H1 (cell line): ENCODE data around the gene MAGIX.

Experiments used
- ATF3 ChIP-seq: IDR thresholded peaks from 2 replicates; pipeline ENCODE4 v1.6.1; 2011; ENCODE audit warnings: low read depth, mild to moderate bottlenecking, low read length; ENCODE audit not compliant: insufficient read depth
- CEBPB ChIP-seq: IDR thresholded peaks from 2 replicates; pipeline ENCODE4 v1.6.1; 2012; ENCODE audit warnings: low read depth, low read length
- CHD2 ChIP-seq: IDR thresholded peaks from 2 replicates; pipeline ENCODE4 v1.6.1; 2012; ENCODE audit warnings: low read length, improper control_type of control experiment
- CTBP2 ChIP-seq: IDR thresholded peaks from 2 replicates; pipeline ENCODE4 v1.7.0; 2011; ENCODE audit warnings: borderline replicate concordance, mild to moderate bottlenecking, moderate library complexity, mixed read lengths, low read length; ENCODE audit not compliant: insufficient read depth, insufficient read length
- CTCF ChIP-seq, 3 experiments: IDR thresholded peaks; 1 replicate in 2 of 3; 2 replicates in 1 of 3; pipeline versions ENCODE4 v1.5.1 to v1.6.1; 2011; ENCODE audit warnings: low read length in 3 of 3, mild to moderate bottlenecking in 3 of 3, inconsistent platforms in 2 of 3, low read depth in 1 of 3, moderate library complexity in 1 of 3; ENCODE audit not compliant: insufficient read depth in 1 of 3; ENCODE audit errors: control extremely low read depth in 1 of 3
- EZH2 ChIP-seq: fragments of 200-600 bp; sonication (generic); IDR thresholded peaks from 2 replicates; pipeline ENCODE4 v1.7.1; 2012; ENCODE audit warnings: low read depth, mild to moderate bottlenecking, moderate library complexity, low read length, inconsistent platforms; ENCODE audit not compliant: severe bottlenecking
- HDAC2 ChIP-seq, 2 experiments: fragments of 300-600 bp in 1 of 2; sonication (generic) in 1 of 2; IDR thresholded peaks; 2 replicates each; pipeline ENCODE4 v1.6.1; 2011 to 2012; ENCODE audit warnings: low read depth in 2 of 2, low read length in 2 of 2, mild to moderate bottlenecking in 2 of 2, moderate library complexity in 2 of 2, borderline replicate concordance in 1 of 2, inconsistent platforms in 1 of 2
- JUN ChIP-seq: IDR thresholded peaks from 2 replicates; pipeline ENCODE4 v1.6.1; 2011; ENCODE audit warnings: low read depth, mild to moderate bottlenecking, improper control_type of control experiment, low read length
- NANOG ChIP-seq: IDR thresholded peaks from 2 replicates; pipeline ENCODE4 v1.6.1; 2011; ENCODE audit warnings: low read length, low read depth, mild to moderate bottlenecking, inconsistent platforms; ENCODE audit not compliant: insufficient read depth, poor library complexity, severe bottlenecking
- PHF8 ChIP-seq: fragments of 200-600 bp; sonication (generic); conservative IDR thresholded peaks from 2 replicates; pipeline ENCODE4 v1.7.1; 2012; ENCODE audit warnings: low read depth, mild to moderate bottlenecking, inconsistent platforms, low read length, moderate library complexity
- POLR2AphosphoS5 ChIP-seq: IDR thresholded peaks from 2 replicates; pipeline ENCODE4 v1.6.1; 2011; ENCODE audit warnings: low read depth, low read length
- YY1 ChIP-seq: IDR thresholded peaks from 2 replicates; pipeline ENCODE4 v1.6.1; 2011; ENCODE audit warnings: low read depth, mild to moderate bottlenecking, low read length

GRCh38 chrX:49211074-49211473, 48.5 kb downstream of the MAGIX start:
- no peak for TF ChIP-seq CTBP2
- no peak for TF ChIP-seq JUN
- no peak for TF ChIP-seq YY1
- no peak for TF ChIP-seq CTCF (IDR thresholded peaks at IDR 0.05; ENCODE audit: control extremely low read depth in 1 of 3, insufficient read depth in 1 of 3, low read depth in 1 of 3, low read length in 3 of 3)
- TF ChIP-seq POLR2AphosphoS5, result no peak
- no peak for TF ChIP-seq CEBPB
- no peak for TF ChIP-seq NANOG
- no peak for TF ChIP-seq PHF8
- TF ChIP-seq CHD2, result no peak
- no peak for TF ChIP-seq ATF3
- TF ChIP-seq HDAC2 (IDR thresholded peaks at IDR 0.05; ENCODE audit: borderline replicate concordance in 1 of 2, low read depth in 2 of 2, low read length in 2 of 2), result no peak
- TF ChIP-seq EZH2, result no peak
